Jurkat, Clone E6-1 (cell line): ENCODE data around the gene SPRYD7.
A peak's percentile ranks its signal among the peaks of the same experiment; 100 is the strongest.
"Not testable (repeated sequence)": the region's sequence is repeated elsewhere in the genome, so short reads cannot be mapped to it uniquely, and the experiment has no call there.

ENCODE experiments used
- DNase-seq: peaks from one replicate; pipeline ENCODE4 v3.0.0-alpha.2; 2011; ENCODE audit warnings: low read depth, low spot score
- H3K4me3 ChIP-seq: 2 replicates; pipeline ENCODE4 v1.5.1; 2011; ENCODE audit warnings: mild to moderate bottlenecking, low read length, control low read depth, moderate library complexity

SPRYD7 gene

DNA sequence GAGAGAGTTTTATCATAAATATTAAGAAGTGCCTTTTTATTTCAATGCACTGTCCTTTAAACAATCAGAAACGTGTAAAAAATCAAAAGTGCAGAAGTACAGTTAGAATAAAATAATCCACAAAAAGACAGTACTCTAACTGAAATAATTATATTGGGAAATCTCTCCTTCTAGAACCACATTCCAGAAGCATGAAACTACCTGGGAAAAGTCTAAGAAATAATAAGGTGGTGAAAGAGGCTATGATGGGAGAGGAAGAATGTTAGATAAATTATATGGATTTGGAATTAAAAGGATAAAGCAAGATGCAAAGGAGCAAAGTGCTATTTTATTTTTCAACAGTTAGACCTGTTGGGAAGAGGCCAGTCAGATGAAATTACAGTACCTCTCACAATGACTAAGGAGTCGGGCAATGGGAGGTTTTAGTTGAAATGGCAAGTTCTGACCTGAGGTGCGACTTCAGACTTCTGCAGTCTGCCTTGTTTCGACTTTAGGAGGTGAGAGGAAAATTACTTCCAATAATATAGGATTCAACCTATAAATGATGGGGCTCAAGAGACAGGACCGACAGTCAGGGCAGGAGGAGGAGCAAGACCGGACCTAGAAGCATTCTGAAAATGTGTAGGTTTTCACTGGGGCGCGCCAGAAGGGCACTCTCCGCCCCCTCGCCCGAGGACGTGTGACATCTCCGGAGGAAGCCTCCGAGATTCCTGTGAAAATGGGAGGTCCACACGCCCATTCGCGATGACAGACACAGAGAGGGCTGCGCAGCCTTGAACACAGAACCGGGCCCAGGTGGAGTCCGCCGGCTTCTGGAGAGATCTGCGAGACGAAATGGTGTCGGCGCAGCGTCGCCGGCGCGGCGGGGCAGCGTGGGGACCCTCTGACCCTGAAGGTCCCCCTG, 717 bp downstream of the SPRYD7 start:
- peak; percentile 9 for DNase-seq
- peak overlapping the region; percentile 81 for H3K4me3 ChIP-seq

DNA sequence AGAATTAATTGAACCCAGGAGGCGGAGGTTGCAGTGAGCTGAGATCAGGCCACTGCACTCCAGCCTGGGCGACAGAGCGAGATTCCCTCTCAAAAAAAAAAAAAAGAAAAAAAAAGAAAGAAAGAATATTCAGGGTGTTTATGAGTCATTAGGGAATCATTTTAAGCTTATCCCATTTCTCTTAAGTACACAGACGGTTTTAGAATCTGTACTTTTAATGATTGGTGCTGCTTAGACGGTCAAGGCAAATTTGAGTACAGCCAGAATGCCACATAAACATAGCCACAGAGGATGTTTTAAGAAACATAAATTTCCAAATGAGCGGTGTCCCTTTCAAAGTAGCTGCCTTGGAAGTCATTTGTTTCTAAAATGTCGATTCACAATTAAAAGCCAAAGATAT, 2.6 kb downstream of the SPRYD7 start:
- DNase-seq = no peak
- no peak overlapping the region for H3K4me3 ChIP-seq

DNA sequence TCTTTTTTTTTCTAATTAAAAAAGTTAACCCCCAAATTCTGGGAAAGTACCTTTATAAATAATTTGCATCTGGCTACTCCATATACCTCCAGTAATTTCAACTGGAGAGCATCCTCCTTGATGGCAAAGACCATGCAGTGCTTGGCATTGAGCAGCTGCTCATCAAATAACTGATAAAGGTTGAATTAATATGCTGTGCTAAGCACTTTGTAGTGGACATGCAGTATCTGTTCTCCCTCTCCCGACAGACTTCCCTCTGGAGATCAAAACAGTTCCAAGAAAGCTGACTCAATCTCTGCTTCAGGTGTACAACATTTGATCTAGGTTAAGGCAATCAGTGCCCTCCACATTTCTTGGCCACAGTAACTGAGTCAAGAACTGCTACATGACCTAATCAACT, 3.3 kb downstream of the SPRYD7 start:
- no peak for DNase-seq
- H3K4me3 ChIP-seq = no peak overlapping the region

DNA sequence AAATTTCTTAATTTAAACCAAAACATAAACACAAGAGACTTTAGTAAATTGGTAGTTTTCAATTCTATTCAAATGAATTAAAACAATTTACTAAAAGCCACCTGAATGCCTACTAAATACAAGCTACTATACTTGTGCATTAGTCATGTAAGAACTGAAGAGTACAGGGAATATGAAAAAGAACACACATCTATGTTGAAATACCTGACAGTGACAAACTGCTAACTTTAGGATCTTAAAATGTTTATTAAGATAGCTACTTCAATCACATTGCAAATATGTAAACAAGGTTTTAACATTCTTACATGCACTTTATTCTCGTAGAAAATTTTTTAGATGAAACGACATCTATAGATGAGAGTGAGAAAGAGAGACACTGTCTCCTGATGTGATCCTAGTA, 4.1 kb downstream of the SPRYD7 start:
- H3K4me3 ChIP-seq = no peak overlapping the region
- no peak for DNase-seq

DNA sequence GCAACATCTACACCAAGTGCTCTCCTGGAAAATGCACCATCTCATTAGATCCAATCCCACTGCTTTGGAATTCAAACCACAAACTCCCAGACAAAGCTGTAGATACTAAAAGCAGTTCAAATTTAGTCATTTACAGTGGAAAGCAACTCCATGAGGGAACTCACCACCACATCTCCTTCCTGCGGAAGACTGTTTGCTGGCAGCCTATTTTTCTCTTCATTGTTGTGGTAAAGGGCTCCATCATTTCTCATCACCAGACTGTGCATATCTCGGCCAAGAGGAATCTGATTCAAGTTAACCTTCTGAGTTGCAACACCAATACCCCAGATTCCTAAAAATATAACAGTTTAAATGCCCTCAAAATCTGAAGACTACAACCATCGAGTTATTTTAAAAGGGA, 8.4 kb downstream of the SPRYD7 start:
- DNase-seq = peak; percentile 20
- H3K4me3 ChIP-seq = no peak overlapping the region

DNA sequence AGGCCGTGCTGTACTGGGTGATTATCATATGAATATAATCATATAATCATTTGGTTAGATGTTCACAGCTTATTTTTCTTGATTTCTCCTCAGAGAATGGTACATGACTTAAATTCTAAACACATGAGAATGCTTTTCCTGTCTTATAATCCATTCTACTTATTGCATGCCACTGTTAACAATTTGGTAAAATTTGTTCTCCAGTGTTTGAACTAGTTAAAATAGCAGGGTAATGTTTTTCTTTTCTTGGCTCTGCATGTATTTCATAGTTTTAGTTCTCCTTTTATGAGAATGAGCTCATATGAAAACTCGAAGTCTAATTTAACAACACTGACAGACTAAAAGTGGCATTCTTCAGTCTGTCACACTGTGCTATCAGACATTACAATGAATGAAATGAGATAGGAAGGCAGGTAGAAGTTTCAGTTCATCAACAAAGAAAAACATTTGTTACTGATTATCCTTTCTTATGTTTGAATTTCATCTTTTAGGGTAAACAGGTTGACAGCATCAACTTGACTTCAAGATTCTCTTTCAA, 10.2 kb downstream of the SPRYD7 start:
- no peak overlapping the region for H3K4me3 ChIP-seq
- no peak for DNase-seq

DNA sequence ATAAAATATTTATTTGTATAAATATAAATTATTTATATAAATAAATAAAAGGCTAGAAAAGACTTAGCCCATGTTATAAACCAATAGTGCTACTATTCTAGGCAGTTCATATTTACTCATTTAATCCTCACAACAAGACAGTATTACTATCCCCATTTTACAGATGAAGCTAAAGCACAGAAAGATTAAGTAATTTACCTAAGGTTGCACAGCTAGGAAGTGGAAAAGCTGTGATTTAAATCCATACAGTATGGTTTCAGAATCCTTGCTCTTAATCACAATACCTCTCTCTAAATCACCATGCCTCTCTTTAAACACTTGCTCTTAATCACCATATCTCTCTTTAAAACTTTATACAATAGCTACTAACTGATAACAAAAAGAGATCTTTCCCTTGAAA, 13.8 kb downstream of the SPRYD7 start:
- no peak overlapping the region for H3K4me3 ChIP-seq

DNA sequence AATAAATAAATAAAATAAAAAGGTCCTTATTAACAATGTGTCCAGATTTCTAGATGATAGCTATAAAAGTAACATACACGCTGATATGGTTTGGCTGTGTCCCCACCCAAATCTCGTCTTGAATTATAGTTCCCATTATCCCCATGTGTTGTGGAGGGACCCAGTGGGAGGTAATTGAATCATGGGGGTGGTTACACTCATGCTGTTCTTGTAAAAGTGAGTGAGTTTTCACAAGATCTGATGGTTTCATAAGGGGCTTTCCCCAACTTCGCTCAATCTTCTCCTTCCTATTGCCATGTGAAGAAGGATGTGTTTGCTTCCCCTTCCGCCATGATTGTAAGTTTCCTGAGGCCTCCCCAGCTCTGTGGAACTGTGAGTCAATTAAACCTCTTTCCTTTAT, 15.2 kb downstream of the SPRYD7 start:
- H3K4me3 ChIP-seq, DNase-seq: not testable (repeated sequence)

More for the DNA sequence above, 13.8 kb downstream of the SPRYD7 start:
- no peak for DNase-seq

DNA sequence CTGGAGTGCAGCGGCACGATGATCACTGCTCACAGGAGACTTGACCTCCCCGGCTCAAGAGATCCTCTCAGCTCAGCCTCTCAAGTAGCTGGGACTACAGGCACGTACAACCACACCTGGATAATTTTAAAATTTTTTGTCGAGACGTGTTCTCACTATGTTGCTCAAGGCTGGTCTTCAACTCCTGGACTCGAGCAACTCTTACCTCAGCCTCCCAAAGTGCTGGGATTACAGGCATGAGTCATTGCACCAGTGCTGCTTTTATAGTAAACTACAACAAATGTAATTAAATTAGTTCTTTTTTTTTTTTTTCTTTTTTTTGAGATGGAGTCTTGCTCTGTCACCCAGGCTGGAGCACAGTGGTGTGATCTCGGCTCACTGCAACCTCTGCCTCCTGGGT, 18.0 kb downstream of the SPRYD7 start:
- not testable (repeated sequence) for DNase-seq, H3K4me3 ChIP-seq

DNA sequence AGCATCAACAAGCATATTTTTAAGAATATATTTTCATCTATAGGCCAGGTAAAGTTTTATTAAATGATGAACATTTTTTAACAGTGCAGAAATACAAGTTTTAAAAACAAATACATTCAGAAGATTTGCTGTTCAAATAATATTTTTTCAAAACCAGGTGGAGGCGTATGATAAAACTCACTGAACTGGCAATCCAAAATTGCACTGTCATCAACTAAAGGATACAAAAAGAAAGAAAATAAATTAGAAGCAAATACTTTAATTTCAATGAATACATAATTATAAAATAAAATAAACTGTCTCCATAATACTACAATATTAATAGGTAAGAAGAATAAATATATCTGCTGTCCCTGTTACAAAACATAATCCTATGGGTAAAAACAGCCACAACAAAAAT, 21.2 kb downstream of the SPRYD7 start:
- no peak overlapping the region for H3K4me3 ChIP-seq
- DNase-seq = no peak

DNA sequence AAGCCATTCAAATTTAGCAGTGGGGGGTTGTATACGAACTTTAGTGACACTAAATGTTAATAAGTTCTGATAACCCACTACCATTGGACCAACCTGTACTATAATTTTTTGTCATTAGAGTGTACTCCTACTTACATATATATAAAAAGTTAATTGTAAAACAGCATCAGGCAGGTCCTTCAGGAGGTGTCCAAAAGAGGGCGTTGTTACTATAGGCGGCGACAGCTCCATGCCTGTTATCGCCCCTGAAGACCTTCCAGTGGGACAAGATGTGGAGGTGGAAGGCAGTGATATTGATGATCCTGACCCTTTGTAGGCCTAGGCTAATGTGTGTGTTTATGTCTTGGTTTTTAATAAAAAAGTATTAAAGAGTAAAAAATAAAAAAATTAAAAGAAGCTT, 27.5 kb downstream of the SPRYD7 start:
- DNase-seq = no peak
- H3K4me3 ChIP-seq = no peak overlapping the region

DNA sequence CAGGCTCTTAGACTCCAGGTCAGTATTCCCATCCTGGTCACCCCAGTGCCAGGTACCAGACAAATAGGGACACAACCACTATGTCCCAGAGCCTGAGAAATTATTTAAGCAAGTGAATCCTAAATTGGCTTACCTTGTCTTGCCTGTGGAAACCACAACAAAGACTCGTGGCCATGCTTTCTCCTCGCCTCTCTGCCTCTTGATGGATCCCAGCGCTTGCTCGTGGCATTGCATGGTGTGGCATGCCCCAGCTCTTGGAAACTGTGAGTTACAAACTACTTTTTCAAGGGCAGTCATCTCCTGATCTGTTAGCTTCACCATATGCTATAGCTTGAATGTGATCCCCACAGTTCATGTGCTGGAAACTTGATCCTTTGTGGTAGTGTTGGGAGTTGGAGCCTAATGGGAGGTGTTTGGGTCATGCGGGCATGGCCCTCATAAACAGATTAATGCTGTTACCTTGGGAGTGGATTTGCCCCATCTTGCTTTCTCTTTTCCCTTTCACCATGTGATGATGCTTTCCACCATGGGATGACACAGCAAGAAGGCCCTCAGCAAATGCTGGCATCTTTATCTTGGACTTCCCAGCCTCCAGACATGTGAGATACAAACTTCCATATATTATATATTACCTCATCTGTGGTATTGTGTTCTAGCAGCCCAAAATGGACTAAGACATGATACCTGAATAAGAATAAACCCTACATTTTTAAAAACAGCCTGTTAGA, 31.2 kb downstream of the SPRYD7 start:
- H3K4me3 ChIP-seq = no peak overlapping the region
- peak; percentile 53 for DNase-seq

DNA sequence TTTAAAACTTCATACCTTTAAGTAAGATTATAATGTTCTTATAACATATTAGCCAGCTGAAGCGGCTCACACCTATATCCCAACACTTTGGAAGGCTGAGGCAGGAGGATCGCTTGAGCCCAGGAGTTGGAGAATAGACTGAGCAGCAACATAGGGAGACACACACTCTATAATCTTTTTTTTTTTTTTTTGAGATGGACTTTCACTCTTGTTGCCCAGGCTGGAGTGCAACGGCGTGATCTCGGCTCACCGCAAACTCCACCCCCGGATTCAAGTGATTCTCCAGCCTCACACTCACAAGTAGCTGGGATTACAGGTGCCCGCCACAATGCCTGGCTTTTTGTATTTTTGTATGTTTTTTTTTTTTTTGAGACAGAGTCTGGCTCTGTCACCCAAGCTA, 37.3 kb downstream of the SPRYD7 start:
- H3K4me3 ChIP-seq = no peak overlapping the region
- no peak for DNase-seq

DNA sequence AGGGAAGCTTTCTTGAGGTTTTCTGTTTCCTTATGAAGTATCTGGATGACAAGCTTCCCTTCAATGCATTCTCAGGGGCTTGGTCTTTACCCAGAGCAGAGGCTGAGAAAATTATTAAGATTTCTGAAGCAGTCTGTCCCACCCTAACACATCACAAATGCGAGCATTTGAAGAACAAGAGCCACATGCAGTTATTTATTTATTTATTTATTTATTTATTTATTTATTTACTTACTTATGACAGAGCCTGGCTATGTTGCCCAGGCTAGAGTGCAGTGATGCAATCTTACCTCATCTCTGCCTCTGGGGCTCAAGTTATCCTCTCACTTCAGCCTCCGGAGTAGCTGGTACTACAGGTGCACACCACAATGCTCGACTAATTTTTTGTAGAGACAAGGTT, 38.4 kb downstream of the SPRYD7 start:
- no peak overlapping the region for H3K4me3 ChIP-seq
- DNase-seq = no peak

DNA sequence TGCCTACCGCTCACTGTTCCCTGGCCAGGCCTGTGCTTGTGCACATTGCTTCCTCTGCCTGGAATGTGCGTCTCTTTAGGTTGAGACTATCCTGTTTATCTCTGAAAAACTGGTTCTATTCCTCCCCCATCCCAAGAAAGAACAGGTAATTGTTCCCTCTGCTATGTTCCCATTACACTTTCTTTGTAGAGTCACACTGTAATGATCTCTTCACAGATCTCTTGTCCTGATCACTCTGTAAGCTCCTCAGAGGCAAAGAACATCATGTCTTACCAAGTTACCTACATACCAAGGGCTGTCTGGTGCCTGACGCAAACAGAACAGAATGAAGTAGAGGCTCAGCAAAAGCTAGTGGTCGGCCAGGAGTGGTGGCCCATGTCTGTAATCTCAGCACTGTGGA, 40.3 kb downstream of the SPRYD7 start:
- H3K4me3 ChIP-seq = no peak overlapping the region

DNA sequence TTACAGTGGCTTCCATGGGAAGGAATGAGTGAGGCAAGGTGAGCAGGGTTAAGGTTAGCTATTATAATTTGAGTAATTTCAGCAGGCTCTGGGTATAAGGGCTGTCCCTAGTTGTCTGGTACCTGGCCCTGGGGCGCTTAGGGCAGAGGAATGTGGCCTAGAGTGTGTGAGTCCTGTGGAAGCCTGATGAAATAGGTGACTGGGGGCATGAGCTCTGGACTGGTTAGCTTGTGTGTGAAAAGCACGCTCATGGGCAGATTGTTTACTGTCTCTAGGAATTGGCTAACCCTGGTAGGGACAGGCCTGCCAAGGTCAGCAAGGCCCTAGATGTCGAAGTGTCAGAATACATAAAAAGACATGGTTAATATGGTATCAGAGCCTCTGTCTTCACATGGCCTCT, 42.5 kb downstream of the SPRYD7 start:
- no peak overlapping the region for H3K4me3 ChIP-seq
- no peak for DNase-seq

More for the DNA sequence above, 40.3 kb downstream of the SPRYD7 start:
- DNase-seq = no peak

DNA sequence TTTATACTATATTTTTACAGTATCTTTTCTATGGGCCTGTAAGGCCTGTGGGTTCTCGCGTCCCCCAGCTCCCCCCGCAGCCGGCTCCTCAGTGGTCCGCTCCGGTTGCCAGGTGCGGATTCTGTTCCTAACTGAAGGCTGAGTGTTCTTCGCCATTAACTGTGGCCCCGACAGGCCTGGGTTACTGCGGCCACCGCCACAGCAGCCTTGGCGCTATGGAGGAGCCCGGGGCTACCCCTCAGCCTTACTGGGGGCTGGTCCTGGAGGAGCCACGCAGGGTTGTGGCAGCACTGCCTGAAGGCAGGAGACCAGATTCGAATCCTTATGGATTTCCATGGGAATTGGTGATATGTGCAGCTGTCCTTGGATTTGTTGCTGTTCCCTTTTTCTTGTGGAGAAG, 45.8 kb downstream of the SPRYD7 start:
- H3K4me3 ChIP-seq = no peak overlapping the region
- DNase-seq = no peak

DNA sequence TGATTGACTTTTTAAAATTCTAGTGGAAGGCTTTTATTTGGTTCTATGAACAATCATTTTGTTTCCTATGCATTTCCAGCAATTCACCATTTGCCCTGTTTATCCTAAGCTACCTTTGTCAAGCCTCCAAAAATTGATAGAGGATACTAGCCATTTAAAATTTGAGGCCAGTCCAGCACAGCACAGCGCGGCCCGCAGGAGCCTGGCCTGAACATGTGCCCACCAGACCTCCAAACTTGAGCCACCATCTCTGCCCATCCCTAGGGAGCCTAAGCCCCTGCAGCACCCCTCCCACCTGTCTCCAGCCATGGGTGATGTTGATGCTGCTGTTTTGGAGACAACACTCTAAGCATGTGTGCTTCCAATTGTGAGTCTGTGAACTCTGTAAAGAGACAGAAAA, 57.5 kb downstream of the SPRYD7 start:
- no peak for DNase-seq
- H3K4me3 ChIP-seq = no peak overlapping the region

DNA sequence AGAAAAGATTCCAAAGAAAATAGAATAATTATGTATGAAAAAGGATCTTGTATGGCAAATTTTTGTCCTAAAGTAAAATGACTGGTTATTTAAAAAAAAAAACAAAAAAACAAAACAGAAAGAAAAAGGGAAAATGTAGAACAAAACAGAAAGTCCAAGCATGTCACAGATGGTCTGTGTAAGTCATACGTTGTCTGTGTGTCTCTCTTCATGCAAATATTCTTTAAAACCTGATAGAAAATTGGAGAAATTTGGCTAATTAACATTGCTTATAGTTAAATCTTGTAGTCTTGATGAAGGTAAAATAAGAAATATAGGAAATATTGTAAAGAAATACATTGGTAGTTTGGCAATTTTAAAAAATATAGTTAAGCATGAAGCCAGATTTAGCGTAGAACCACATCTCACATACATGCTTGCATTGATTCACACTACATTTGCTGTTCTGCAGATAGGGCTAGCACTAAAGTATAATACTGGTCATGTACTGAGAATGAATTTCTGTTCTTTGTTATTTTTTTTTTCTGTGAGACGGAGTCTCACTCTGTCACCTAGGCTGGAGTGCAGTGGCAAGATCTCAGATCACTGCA, 58.4 kb downstream of the SPRYD7 start:
- H3K4me3 ChIP-seq = no peak overlapping the region
- peak; percentile 16 for DNase-seq

DNA sequence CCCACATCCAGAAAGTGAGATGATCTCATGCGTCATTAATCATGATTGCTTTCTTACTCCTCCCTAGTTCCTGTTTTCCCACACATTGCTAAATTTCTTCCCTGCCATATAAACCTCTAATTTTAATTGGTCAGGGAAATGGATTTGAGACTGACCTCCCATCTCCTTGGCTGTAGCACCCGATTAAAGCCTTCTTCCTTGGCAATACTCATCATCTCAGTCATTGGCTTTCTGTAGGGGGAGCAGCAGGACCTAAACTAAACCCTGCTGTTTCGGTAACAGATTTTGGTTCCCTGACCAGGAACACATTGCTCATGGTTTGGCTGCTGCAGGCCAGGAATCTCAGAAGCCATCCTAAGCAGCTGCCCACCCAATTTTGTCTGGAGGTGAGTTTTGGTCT, 61.7 kb downstream of the SPRYD7 start:
- no peak overlapping the region for H3K4me3 ChIP-seq
- DNase-seq = no peak
